ENCODE measurements around the gene NPC1. TPM values are rescaled to one million over a fixed set of nuclear protein-coding genes. Genes with fewer than 3 reads are reported as not detected.

NPC1 gene
- total RNA-seq, 1 donor from 2014 or later = 42.4 TPM

DNA sequence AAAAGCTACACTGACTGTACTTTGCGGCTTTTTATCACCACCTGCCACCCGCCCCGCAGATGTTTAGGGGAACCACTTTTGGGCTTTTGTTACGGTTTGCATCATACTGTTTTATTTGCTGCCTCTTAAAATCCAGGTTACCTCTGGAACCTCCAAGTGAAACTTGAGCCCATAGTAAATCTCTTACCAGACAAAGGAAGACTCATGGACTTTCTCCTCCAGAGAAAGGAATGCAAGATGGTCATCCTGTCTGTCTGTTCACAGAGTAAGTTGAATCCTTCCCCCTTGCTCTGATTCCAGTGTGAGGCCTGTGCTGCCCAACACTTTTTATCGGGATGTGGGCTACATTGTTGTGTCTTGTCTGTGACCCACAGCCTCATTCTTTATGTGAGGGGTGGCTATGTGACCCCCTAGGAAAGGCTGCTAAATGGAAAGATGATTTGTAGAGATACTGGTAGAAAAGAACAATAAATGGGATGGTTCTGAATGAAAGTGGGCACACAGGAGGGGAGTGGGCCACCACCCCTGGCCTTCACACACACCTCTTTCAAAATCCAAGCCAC, 59.7 kb downstream of the NPC1 start:
- TF ChIP-seq, protein P1, sequence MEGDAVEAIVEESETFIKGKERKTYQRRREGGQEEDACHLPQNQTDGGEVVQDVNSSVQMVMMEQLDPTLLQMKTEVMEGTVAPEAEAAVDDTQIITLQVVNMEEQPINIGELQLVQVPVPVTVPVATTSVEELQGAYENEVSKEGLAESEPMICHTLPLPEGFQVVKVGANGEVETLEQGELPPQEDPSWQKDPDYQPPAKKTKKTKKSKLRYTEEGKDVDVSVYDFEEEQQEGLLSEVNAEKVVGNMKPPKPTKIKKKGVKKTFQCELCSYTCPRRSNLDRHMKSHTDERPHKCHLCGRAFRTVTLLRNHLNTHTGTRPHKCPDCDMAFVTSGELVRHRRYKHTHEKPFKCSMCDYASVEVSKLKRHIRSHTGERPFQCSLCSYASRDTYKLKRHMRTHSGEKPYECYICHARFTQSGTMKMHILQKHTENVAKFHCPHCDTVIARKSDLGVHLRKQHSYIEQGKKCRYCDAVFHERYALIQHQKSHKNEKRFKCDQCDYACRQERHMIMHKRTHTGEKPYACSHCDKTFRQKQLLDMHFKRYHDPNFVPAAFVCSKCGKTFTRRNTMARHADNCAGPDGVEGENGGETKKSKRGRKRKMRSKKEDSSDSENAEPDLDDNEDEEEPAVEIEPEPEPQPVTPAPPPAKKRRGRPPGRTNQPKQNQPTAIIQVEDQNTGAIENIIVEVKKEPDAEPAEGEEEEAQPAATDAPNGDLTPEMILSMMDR (IDR thresholded peaks at IDR 0.05; ENCODE audit: insufficient read depth, low read depth, low read length) = no peak
- TF ChIP-seq EZH2 (IDR thresholded peaks at IDR 0.05; ENCODE audit: insufficient read depth, low read length) = no peak
- no peaks in the 10 kb centered on the region for H3K27me3 Mint-ChIP-seq (ENCODE audit: low read depth, unreplicated experiment)
- H3K9me3 Mint-ChIP-seq (ENCODE audit: unreplicated experiment) = no peaks in the 10 kb centered on the region
- no peak overlapping the region for H2AFZ ChIP-seq (ENCODE audit: low read depth, low read length)
- H3K36me3 ChIP-seq (ENCODE audit: insufficient read depth, low read length) = peaks cover 55% of the 10 kb centered on the region
- no peaks in the 10 kb centered on the region for H3K27me3 ChIP-seq (ENCODE audit: insufficient read depth, low read length)
- peaks cover 28% of the 10 kb centered on the region for H4K20me1 ChIP-seq (ENCODE audit: insufficient read depth, low read length)
- no peak overlapping the region for H3K4me2 ChIP-seq (ENCODE audit: low read length)
- H3K4me1 Mint-ChIP-seq (ENCODE audit: low read depth, unreplicated experiment) = peaks cover 34% of the 10 kb centered on the region
- H3K9ac ChIP-seq (ENCODE audit: low read length) = no peak overlapping the region
- no peak overlapping the region for H3K4me3 Mint-ChIP-seq (ENCODE audit: unreplicated experiment)
- H3K27ac ChIP-seq (ENCODE audit: low read depth, low read length) = no peak overlapping the region
- H3K4me1 ChIP-seq (ENCODE audit: insufficient read depth, low read length) = peaks cover 22% of the 10 kb centered on the region
- DNase-seq (ENCODE audit: low read depth) = no peak
- H3K79me2 ChIP-seq (ENCODE audit: insufficient read depth, low read length) = no peaks in the 10 kb centered on the region
- H3K27ac Mint-ChIP-seq (ENCODE audit: unreplicated experiment) = peak overlapping the region; percentile 86
- H3K9me3 ChIP-seq (ENCODE audit: insufficient read depth, low read depth, low read length) = no peaks in the 10 kb centered on the region
- H3K36me3 Mint-ChIP-seq (ENCODE audit: low read depth, unreplicated experiment) = peaks cover 29% of the 10 kb centered on the region
- H3K4me3 ChIP-seq (ENCODE audit: insufficient read depth, low read depth, low read length) = no peak overlapping the region
- no peak for FAIRE-seq

DNA sequence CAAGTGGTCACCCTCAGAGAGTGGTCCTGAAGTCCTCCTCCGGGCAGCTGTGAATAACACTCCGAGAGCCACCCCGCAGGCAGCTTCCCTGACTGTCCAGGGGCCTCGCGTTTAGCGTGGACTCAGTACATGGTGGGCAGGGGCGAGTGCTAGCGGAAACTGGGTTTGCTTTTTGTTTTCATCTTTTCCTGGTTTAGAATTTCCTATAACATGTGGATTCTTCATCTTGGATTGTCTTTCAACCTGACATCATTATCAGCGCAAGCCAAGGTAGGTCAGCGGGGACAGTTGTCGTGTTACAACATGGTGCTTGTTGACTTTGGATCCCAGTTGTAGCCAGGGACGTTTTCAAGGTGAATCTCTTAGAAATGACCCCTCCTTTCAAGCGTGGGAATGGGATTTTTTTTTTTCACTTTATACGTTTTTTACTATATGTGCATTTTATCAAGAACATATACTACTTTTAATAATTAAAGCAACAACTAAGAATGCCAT, 62.0 kb downstream of the NPC1 start:
- no peaks in the 10 kb centered on the region for H3K9me3 ChIP-seq (ENCODE audit: insufficient read depth, low read depth, low read length)
- FAIRE-seq (no peak), DNase-seq (ENCODE audit: low read depth) (no peak)
- H3K9ac ChIP-seq (ENCODE audit: low read length) = peak overlapping the region; percentile 13
- H3K27me3 Mint-ChIP-seq (ENCODE audit: low read depth, unreplicated experiment) = no peaks in the 10 kb centered on the region
- H3K36me3 ChIP-seq (ENCODE audit: insufficient read depth, low read length) = peaks cover 51% of the 10 kb centered on the region
- peaks cover 11% of the 10 kb centered on the region for H3K4me1 ChIP-seq (ENCODE audit: insufficient read depth, low read length)
- H3K79me2 ChIP-seq (ENCODE audit: insufficient read depth, low read length) = no peaks in the 10 kb centered on the region
- H4K20me1 ChIP-seq (ENCODE audit: insufficient read depth, low read length) = peaks cover 18% of the 10 kb centered on the region
- peak overlapping the region; percentile 41 for H3K4me2 ChIP-seq (ENCODE audit: low read length)
- H3K9me3 Mint-ChIP-seq (ENCODE audit: unreplicated experiment) = no peaks in the 10 kb centered on the region
- no peaks in the 10 kb centered on the region for H3K27me3 ChIP-seq (ENCODE audit: insufficient read depth, low read length)
- no peak overlapping the region for H3K27ac ChIP-seq (ENCODE audit: low read depth, low read length)
- peaks cover 28% of the 10 kb centered on the region for H3K4me1 Mint-ChIP-seq (ENCODE audit: low read depth, unreplicated experiment)
- no peak overlapping the region for H3K4me3 ChIP-seq (ENCODE audit: insufficient read depth, low read depth, low read length)
- peaks cover 35% of the 10 kb centered on the region for H3K36me3 Mint-ChIP-seq (ENCODE audit: low read depth, unreplicated experiment)
- TF ChIP-seq, protein P1 (IDR thresholded peaks at IDR 0.05; ENCODE audit: insufficient read depth, low read depth, low read length) = no peak
- no peak for TF ChIP-seq EZH2 (IDR thresholded peaks at IDR 0.05; ENCODE audit: insufficient read depth, low read length)
- no peak overlapping the region for H3K27ac Mint-ChIP-seq (ENCODE audit: unreplicated experiment)
- H3K4me3 Mint-ChIP-seq (ENCODE audit: unreplicated experiment) = no peak overlapping the region
- H2AFZ ChIP-seq (ENCODE audit: low read depth, low read length) = no peak overlapping the region

All from astrocyte (in vitro differentiated cells and primary cell).